Measurements from ENCODE around the gene SLC66A2. TPM values are rescaled to one million over a fixed set of nuclear protein-coding genes. Genes with fewer than 3 reads are reported as not detected.

SLC66A2 gene
- total and polyA plus RNA-seq, 2 of the 13 experiments (the other 11 are each of a cell fraction or from before 2014, with no cell fraction given): 33.5 to 41.9 TPM

DNA sequence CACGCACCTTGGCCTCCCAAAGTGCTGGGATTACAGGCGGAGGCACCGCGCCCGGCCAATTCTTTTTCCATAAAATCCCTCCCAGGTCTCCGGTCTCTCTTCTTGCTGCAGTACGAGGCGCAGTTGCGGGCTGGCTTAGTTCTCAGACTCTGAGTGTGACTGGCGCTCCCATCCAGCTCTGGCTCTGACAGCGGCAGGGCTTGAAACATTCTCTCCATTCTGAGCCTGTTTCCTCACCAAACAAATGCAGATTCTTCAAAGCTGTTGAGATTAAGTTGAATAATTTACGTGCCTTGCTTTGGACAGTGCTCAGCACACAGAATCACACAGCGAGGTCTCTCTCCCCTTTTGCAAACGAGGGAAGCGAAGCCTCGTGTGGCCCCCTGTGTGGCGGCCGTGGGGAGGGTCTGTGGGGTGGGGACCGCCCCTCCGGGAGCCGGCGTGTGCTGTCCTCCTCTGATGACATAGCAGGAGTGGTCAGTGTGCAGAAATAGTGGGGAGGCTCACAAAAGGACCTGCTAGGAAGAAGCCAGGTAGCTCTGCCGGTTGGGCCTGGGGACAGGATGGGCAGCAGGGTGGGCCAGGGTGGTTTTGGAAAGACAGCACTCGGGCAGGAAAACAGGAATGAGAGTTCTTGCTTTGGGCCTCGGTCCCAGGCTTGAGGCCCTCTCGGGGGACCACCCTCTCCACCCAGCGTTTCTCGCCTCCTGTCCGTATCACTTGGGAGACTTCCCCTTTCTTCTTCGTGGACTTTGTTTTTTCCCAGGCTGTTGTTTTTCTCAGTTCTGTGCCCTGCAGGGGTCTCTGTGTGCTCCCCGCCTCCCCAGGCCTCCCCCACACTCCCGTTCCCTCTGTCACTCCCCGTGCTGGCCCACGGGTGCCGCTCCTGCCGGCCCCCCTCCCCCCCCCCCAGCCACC lies 78.7 kb downstream of the SLC66A2 start (continued):
- TF ChIP-seq, protein P1, sequence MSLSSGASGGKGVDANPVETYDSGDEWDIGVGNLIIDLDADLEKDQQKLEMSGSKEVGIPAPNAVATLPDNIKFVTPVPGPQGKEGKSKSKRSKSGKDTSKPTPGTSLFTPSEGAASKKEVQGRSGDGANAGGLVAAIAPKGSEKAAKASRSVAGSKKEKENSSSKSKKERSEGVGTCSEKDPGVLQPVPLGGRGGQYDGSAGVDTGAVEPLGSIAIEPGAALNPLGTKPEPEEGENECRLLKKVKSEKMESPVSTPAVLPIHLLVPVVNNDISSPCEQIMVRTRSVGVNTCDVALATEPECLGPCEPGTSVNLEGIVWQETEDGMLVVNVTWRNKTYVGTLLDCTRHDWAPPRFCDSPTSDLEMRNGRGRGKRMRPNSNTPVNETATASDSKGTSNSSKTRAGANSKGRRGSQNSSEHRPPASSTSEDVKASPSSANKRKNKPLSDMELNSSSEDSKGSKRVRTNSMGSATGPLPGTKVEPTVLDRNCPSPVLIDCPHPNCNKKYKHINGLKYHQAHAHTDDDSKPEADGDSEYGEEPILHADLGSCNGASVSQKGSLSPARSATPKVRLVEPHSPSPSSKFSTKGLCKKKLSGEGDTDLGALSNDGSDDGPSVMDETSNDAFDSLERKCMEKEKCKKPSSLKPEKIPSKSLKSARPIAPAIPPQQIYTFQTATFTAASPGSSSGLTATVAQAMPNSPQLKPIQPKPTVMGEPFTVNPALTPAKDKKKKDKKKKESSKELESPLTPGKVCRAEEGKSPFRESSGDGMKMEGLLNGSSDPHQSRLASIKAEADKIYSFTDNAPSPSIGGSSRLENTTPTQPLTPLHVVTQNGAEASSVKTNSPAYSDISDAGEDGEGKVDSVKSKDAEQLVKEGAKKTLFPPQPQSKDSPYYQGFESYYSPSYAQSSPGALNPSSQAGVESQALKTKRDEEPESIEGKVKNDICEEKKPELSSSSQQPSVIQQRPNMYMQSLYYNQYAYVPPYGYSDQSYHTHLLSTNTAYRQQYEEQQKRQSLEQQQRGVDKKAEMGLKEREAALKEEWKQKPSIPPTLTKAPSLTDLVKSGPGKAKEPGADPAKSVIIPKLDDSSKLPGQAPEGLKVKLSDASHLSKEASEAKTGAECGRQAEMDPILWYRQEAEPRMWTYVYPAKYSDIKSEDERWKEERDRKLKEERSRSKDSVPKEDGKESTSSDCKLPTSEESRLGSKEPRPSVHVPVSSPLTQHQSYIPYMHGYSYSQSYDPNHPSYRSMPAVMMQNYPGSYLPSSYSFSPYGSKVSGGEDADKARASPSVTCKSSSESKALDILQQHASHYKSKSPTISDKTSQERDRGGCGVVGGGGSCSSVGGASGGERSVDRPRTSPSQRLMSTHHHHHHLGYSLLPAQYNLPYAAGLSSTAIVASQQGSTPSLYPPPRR (CRISPR knock-in tag; IDR thresholded peaks at IDR 0.05; ENCODE audit: borderline replicate concordance): no peak
- TF ChIP-seq, protein P2, sequence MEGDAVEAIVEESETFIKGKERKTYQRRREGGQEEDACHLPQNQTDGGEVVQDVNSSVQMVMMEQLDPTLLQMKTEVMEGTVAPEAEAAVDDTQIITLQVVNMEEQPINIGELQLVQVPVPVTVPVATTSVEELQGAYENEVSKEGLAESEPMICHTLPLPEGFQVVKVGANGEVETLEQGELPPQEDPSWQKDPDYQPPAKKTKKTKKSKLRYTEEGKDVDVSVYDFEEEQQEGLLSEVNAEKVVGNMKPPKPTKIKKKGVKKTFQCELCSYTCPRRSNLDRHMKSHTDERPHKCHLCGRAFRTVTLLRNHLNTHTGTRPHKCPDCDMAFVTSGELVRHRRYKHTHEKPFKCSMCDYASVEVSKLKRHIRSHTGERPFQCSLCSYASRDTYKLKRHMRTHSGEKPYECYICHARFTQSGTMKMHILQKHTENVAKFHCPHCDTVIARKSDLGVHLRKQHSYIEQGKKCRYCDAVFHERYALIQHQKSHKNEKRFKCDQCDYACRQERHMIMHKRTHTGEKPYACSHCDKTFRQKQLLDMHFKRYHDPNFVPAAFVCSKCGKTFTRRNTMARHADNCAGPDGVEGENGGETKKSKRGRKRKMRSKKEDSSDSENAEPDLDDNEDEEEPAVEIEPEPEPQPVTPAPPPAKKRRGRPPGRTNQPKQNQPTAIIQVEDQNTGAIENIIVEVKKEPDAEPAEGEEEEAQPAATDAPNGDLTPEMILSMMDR (CRISPR knock-in tag; IDR thresholded peaks at IDR 0.05): no peak

DNA sequence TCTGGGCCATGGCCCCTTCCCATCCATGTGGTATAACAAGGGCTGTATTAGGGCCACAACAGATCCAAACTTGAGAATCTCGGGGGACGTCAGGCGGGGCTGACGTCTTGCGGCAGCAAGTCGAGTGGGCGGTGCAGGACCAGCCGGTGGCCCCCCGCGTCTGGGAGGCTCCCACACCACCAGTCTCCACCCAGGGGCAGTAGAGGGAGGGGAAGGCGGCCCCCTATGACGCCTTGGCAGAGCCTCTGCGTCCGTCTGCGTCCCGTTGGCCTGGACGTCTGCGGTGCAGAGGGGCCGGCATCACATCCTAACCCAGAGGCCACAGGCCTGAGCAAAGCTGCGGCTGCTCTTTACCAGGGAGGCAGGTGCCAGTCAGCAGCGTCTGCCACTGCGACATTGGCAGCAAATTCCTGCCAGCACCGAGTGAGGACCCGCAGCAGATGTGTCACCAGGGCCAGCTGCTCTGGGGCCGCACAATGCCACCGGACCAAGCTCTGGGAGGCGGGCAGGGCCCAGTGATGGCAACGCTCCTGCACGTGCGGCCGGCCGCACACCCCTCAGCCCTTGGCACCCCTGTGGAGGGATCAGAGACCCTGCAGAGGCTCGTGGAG lies 79.9 kb downstream of the SLC66A2 start:
- no peak overlapping the region for H2AFZ ChIP-seq (ENCODE audit: low read length)
- H4K20me1 ChIP-seq (ENCODE audit: insufficient read depth, low read length): no peaks in the 10 kb centered on the region
- BruUV-seq (replicated peaks): no TSS peak
- in situ Hi-C loops (cut with HindIII; ENCODE audit: extremely low pct_ligation_motif_present, low pct_unique_long_range_greater_than_20kb): no loop called here
- no peaks in the 10 kb centered on the region for H3K36me3 ChIP-seq (replicated peaks in 1 of 2; ENCODE audit: control insufficient read depth in 1 of 2, insufficient read depth in 2 of 2, low read length in 2 of 2)
- FAIRE-seq (no peak), ATAC-seq (no peak), DNase-seq (ENCODE audit: low spot score) (no peak)
- H3K4me3 ChIP-seq (replicated peaks in 1 of 3; ENCODE audit: insufficient read depth in 1 of 3, low read depth in 2 of 3, low read length in 3 of 3): no peak overlapping the region
- no peak overlapping the region for H3K4me2 ChIP-seq (ENCODE audit: low read depth, low read length)
- H3K9ac ChIP-seq (ENCODE audit: insufficient read depth, low read depth, low read length): no peak overlapping the region
- intact Hi-C loops (cut with micrococcal nuclease; ENCODE audit: unreplicated experiment): no loop called here
- no peaks in the 10 kb centered on the region for H3K79me2 ChIP-seq (ENCODE audit: insufficient read depth, low read length)
- H3K4me1 ChIP-seq (ENCODE audit: insufficient read depth, low read length): peaks cover 8% of the 10 kb centered on the region
- ChIA-PET CTCF (ENCODE audit: low intra/inter-chr PET ratio, low total read pairs) (no interaction called here), POLR2A (no interaction called here)
- no peaks in the 10 kb centered on the region for H3K9me3 ChIP-seq (ENCODE audit: low read length)
- WGBS (ENCODE audit: low lambda C conversion rate): 69% methylated on average over 10 of the region's 33 CpGs
- no peak overlapping the region for H3K27ac ChIP-seq (ENCODE audit: extremely low read length, insufficient read depth, low read length)
- H3K27me3 ChIP-seq (ENCODE audit: control insufficient read depth in 1 of 2, insufficient read depth in 2 of 2, low read length in 2 of 2): peaks cover 20 to 81% of the 10 kb centered on the region in 2 experiments
- TF ChIP-seq, protein P3, sequence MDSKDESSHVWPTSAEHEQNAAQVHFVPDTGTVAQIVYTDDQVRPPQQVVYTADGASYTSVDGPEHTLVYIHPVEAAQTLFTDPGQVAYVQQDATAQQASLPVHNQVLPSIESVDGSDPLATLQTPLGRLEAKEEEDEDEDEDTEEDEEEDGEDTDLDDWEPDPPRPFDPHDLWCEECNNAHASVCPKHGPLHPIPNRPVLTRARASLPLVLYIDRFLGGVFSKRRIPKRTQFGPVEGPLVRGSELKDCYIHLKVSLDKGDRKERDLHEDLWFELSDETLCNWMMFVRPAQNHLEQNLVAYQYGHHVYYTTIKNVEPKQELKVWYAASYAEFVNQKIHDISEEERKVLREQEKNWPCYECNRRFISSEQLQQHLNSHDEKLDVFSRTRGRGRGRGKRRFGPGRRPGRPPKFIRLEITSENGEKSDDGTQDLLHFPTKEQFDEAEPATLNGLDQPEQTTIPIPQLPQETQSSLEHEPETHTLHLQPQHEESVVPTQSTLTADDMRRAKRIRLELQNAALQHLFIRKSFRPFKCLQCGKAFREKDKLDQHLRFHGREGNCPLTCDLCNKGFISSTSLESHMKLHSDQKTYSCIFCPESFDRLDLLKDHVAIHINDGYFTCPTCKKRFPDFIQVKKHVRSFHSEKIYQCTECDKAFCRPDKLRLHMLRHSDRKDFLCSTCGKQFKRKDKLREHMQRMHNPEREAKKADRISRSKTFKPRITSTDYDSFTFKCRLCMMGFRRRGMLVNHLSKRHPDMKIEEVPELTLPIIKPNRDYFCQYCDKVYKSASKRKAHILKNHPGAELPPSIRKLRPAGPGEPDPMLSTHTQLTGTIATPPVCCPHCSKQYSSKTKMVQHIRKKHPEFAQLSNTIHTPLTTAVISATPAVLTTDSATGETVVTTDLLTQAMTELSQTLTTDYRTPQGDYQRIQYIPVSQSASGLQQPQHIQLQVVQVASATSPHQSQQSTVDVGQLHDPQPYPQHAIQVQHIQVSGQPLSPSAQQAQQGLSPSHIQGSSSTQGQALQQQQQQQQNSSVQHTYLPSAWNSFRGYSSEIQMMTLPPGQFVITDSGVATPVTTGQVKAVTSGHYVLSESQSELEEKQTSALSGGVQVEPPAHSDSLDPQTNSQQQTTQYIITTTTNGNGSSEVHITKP (CRISPR knock-in tag; IDR thresholded peaks at IDR 0.05; ENCODE audit: low read depth): no peak
- TF ChIP-seq KMT2B (CRISPR knock-in tag; IDR thresholded peaks at IDR 0.05): no peak
- TF ChIP-seq TCF12 (IDR thresholded peaks at IDR 0.05): no peak
- TF ChIP-seq TCF12 (CRISPR knock-in tag; IDR thresholded peaks at IDR 0.05): no peak
- TF ChIP-seq HDAC1 (CRISPR knock-in tag; IDR thresholded peaks at IDR 0.05): no peak
- TF ChIP-seq SP2 (CRISPR knock-in tag; IDR thresholded peaks at IDR 0.05): no peak
- no peak for TF ChIP-seq ZNF20 (CRISPR knock-in tag; IDR thresholded peaks at IDR 0.05)
- no peak for TF ChIP-seq EP300 (IDR thresholded peaks at IDR 0.05; ENCODE audit: low read depth in 2 of 2, low read length in 2 of 2)
- TF ChIP-seq EP300 (CRISPR knock-in tag; IDR thresholded peaks at IDR 0.05; ENCODE audit: borderline replicate concordance): no peak
